GM12878 (cell line): ENCODE results near the gene PLAAT3. TPM values are rescaled to one million over a fixed set of nuclear protein-coding genes. Genes with fewer than 3 reads are reported as not detected.

Source experiments
- ATF7 ChIP-seq: fragments of 450-650 bp; IDR thresholded peaks from 2 replicates; pipeline ENCODE4 v1.6.1; 2016; ENCODE audit warnings: low read depth, mild to moderate bottlenecking
- BACH1 ChIP-seq: fragments of 450-650 bp; IDR thresholded peaks from 2 replicates; pipeline ENCODE4 v1.6.1; 2017; ENCODE audit warnings: mild to moderate bottlenecking, borderline replicate concordance
- CBX5 ChIP-seq: sonication (generic); IDR thresholded peaks from 2 replicates; pipeline ENCODE4 v1.6.1; 2016; ENCODE audit warnings: low read depth, moderate library complexity, mild to moderate bottlenecking, inconsistent platforms
- ETV6 ChIP-seq, 2 experiments: fragments of 450-650 bp in 1 of 2; IDR thresholded peaks in 1 of 2; conservative IDR thresholded peaks in 1 of 2; 2 replicates each; pipeline ENCODE4 v1.6.1; 2014; ENCODE audit warnings: antibody characterized with exemption in 1 of 2, borderline replicate concordance in 1 of 2, low read depth in 1 of 2, mild to moderate bottlenecking in 1 of 2, moderate library complexity in 1 of 2
- FOXM1 ChIP-seq: IDR thresholded peaks from 2 replicates; pipeline ENCODE4 v1.6.1; 2012; ENCODE audit warnings: low read depth, mild to moderate bottlenecking, inconsistent platforms, low read length, moderate library complexity
- IKZF2 ChIP-seq, 2 experiments: fragments of 450-650 bp; IDR thresholded peaks; 2 replicates each; pipeline ENCODE4 v1.6.1; 2017; ENCODE audit warnings: mild to moderate bottlenecking in 2 of 2, moderate library complexity in 2 of 2
- MAX ChIP-seq: IDR thresholded peaks from 2 replicates; pipeline ENCODE4 v1.6.1; 2012; ENCODE audit warnings: low read depth, low read length, improper control_type of control experiment
- MEF2B ChIP-seq: fragments of 450-650 bp; IDR thresholded peaks from 2 replicates; pipeline ENCODE4 v1.6.1; 2018; ENCODE audit warnings: mild to moderate bottlenecking, moderate library complexity; ENCODE audit not compliant: partially characterized antibody, poor library complexity, severe bottlenecking
- PML ChIP-seq: IDR thresholded peaks from 2 replicates; pipeline ENCODE4 v1.6.1; 2012; ENCODE audit warnings: low read length, inconsistent platforms
- RAD21 ChIP-seq: IDR thresholded peaks from 2 replicates; pipeline ENCODE4 v1.6.1; 2011; ENCODE audit warnings: mild to moderate bottlenecking, low read depth, low read length, moderate library complexity; ENCODE audit not compliant: insufficient read depth
- ZNF622 ChIP-seq: fragments of 450-650 bp; IDR thresholded peaks from 2 replicates; pipeline ENCODE4 v1.6.1; 2017; ENCODE audit warnings: mild to moderate bottlenecking, inconsistent platforms
- polyA plus RNA-seq, 11 experiments: library from polyadenylated mRNA; depleted of rRNA in 4 of 11; unstranded in 6 of 11; stranded (reverse) in 5 of 11; fragments of >200 nt; fragmentation: Nextera tagmentation in 4 of 11; fragmentation: Illumina TruSeq in 1 of 11; extraction: Ambion mirVana in 4 of 11; extraction: Trizol in 1 of 11; gene quantifications; 1 replicate in 1 of 11; 2 replicates in 10 of 11; pipeline versions ENCODE4 v1.2.1 to v1.2.3, GENCODE V29; 2011 to 2016; ENCODE audit warnings: inconsistent platforms in 2 of 11, missing spikeins in 2 of 11, low read depth in 1 of 11
- total RNA-seq, 4 experiments: library from RNA; depleted of rRNA in 3 of 4; stranded (reverse); fragments of >200 nt in 3 of 4; fragmentation: Illumina TruSeq in 1 of 4; extraction: Trizol in 1 of 4; gene quantifications; 2 replicates each; pipeline versions ENCODE4 v1.2.1 to v1.2.3, GENCODE V29; 2013 to 2021
- TF ChIP-seq, protein P1 (sequence below): fragments of 450-650 bp; conservative IDR thresholded peaks from 2 replicates; pipeline ENCODE4 v1.6.1; 2017; ENCODE audit warnings: mild to moderate bottlenecking, moderate library complexity

The PLAAT3 gene
- total and polyA plus RNA-seq, 10 of the 15 experiments (the other 5 are each of a cell fraction or from before 2014, with no cell fraction given), result 4.8 to 37.0 (median 14.8) TPM

- TF ChIP-seq RAD21 (no peak), PML (no peak), MEF2B (no peak), CBX5 (no peak), ETV6 (conservative IDR thresholded peaks at IDR 0.05 in 1 of 2, IDR thresholded peaks at IDR 0.05 in 1 of 2; ENCODE audit: borderline replicate concordance in 1 of 2, low read depth in 1 of 2) (peak in 1 of 2 experiments; percentile 12; a peak in 1 of 4 replicates), ZNF622 (no peak), IKZF2 (IDR thresholded peaks at IDR 0.05) (peak; percentile 92 to 93), MAX (no peak), FOXM1 (no peak), BACH1 (no peak; the same call in 1 of the 2 replicates), ATF7 (peak; percentile 75)
- TF ChIP-seq, protein P1, sequence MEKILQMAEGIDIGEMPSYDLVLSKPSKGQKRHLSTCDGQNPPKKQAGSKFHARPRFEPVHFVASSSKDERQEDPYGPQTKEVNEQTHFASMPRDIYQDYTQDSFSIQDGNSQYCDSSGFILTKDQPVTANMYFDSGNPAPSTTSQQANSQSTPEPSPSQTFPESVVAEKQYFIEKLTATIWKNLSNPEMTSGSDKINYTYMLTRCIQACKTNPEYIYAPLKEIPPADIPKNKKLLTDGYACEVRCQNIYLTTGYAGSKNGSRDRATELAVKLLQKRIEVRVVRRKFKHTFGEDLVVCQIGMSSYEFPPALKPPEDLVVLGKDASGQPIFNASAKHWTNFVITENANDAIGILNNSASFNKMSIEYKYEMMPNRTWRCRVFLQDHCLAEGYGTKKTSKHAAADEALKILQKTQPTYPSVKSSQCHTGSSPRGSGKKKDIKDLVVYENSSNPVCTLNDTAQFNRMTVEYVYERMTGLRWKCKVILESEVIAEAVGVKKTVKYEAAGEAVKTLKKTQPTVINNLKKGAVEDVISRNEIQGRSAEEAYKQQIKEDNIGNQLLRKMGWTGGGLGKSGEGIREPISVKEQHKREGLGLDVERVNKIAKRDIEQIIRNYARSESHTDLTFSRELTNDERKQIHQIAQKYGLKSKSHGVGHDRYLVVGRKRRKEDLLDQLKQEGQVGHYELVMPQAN, result no peak
Measured at GRCh38 chr11:63572026-63572688, 42.1 kb downstream of the PLAAT3 start (continued).
